Measurements from ENCODE around the gene TOM1. TPM values are rescaled to one million over a fixed set of nuclear protein-coding genes. Genes with fewer than 3 reads are reported as not detected.

Gene TOM1
- total RNA-seq, 1 experiment from 2014 or later, result 19.0 TPM

GRCh38 chr22:35367331-35367886, 67.7 kb downstream of the TOM1 start:
- Histone ChIP-seq H3K4me3 (ENCODE audit: low read length) (no peak overlapping the region), H3K79me2 (ENCODE audit: low read length) (no peaks in the 10 kb centered on the region), H3K4me1 (ENCODE audit: insufficient read depth, low read length) (peaks cover 10% of the 10 kb centered on the region), H3K9ac (ENCODE audit: low read length) (no peak overlapping the region), H3F3A (ENCODE audit: low read length, unreplicated experiment) (no peaks in the 10 kb centered on the region), H3K27ac (ENCODE audit: low read length) (no peak overlapping the region), H2AFZ (ENCODE audit: low read length) (no peak overlapping the region), H3K27me3 (ENCODE audit: low read length) (no peaks in the 10 kb centered on the region), H4K20me1 (ENCODE audit: low read length) (no peaks in the 10 kb centered on the region), H3K4me2 (ENCODE audit: low read length) (no peak overlapping the region), H3K9me3 (ENCODE audit: low read length) (no peaks in the 10 kb centered on the region), H3K36me3 (ENCODE audit: low read depth, low read length) (no peaks in the 10 kb centered on the region), H3K9me2 (replicated peaks; ENCODE audit: low read length) (no peaks in the 10 kb centered on the region)
- TF ChIP-seq EZH2phosphoT487 (IDR thresholded peaks at IDR 0.05; ENCODE audit: borderline replicate concordance, low read length) (no peak), EZH2 (IDR thresholded peaks at IDR 0.05; ENCODE audit: low read length, unreplicated experiment) (no peak), CTCF (conservative IDR thresholded peaks at IDR 0.05; ENCODE audit: low read depth, low read length) (no peak)
- intact Hi-C loops (cut with micrococcal nuclease), result no loop called here
- POLR2A ChIA-PET (ENCODE audit: unreplicated experiment), result no interaction called here
- no peak for ATAC-seq
- DNase-seq, result no peak
- BruUV-seq (replicated peaks), result no TSS peak
- CTCF ChIA-PET, result no interaction called here

GRCh38 chr22:35368386-35368785, 68.7 kb downstream of the TOM1 start:
- DNase-seq (no peak), ATAC-seq (no peak)
- no peaks in the 10 kb centered on the region for H3F3A ChIP-seq (ENCODE audit: low read length, unreplicated experiment)
- no peaks in the 10 kb centered on the region for H3K9me2 ChIP-seq (replicated peaks; ENCODE audit: low read length)
- no peaks in the 10 kb centered on the region for H3K36me3 ChIP-seq (ENCODE audit: low read depth, low read length)
- no peaks in the 10 kb centered on the region for H3K79me2 ChIP-seq (ENCODE audit: low read length)
- H3K27ac ChIP-seq (ENCODE audit: low read length), result no peak overlapping the region
- TF ChIP-seq EZH2phosphoT487 (IDR thresholded peaks at IDR 0.05; ENCODE audit: borderline replicate concordance, low read length) (no peak), CTCF (conservative IDR thresholded peaks at IDR 0.05; ENCODE audit: low read depth, low read length) (no peak), EZH2 (IDR thresholded peaks at IDR 0.05; ENCODE audit: low read length, unreplicated experiment) (no peak)
- H3K4me2 ChIP-seq (ENCODE audit: low read length), result no peak overlapping the region
- BruUV-seq (replicated peaks), result no TSS peak
- H3K9me3 ChIP-seq (ENCODE audit: low read length), result no peaks in the 10 kb centered on the region
- no peak overlapping the region for H3K4me3 ChIP-seq (ENCODE audit: low read length)
- peaks cover 10% of the 10 kb centered on the region for H3K4me1 ChIP-seq (ENCODE audit: insufficient read depth, low read length)
- ChIA-PET POLR2A (ENCODE audit: unreplicated experiment) (no interaction called here), CTCF (interaction anchor here (0.6 kb wide), 1 partner anchor 548 kb away, joined by 3 read pairs; no protein-coding TSS in a partner anchor)
- H4K20me1 ChIP-seq (ENCODE audit: low read length), result no peaks in the 10 kb centered on the region
- no peak overlapping the region for H3K9ac ChIP-seq (ENCODE audit: low read length)
- no peaks in the 10 kb centered on the region for H3K27me3 ChIP-seq (ENCODE audit: low read length)
- H2AFZ ChIP-seq (ENCODE audit: low read length), result no peak overlapping the region
- intact Hi-C loops (cut with micrococcal nuclease), result no loop called here

GRCh38 chr22:35369996-35370395, 70.3 kb downstream of the TOM1 start:
- Histone ChIP-seq H3K79me2 (ENCODE audit: low read length) (no peaks in the 10 kb centered on the region), H3K27ac (ENCODE audit: low read length) (no peak overlapping the region), H3F3A (ENCODE audit: low read length, unreplicated experiment) (no peaks in the 10 kb centered on the region), H3K9ac (ENCODE audit: low read length) (no peak overlapping the region), H3K9me3 (ENCODE audit: low read length) (no peaks in the 10 kb centered on the region), H3K4me2 (ENCODE audit: low read length) (no peak overlapping the region), H3K4me3 (ENCODE audit: low read length) (no peak overlapping the region), H3K4me1 (ENCODE audit: insufficient read depth, low read length) (peaks cover 5% of the 10 kb centered on the region), H3K36me3 (ENCODE audit: low read depth, low read length) (no peaks in the 10 kb centered on the region), H3K27me3 (ENCODE audit: low read length) (no peaks in the 10 kb centered on the region), H3K9me2 (replicated peaks; ENCODE audit: low read length) (no peaks in the 10 kb centered on the region), H4K20me1 (ENCODE audit: low read length) (no peaks in the 10 kb centered on the region), H2AFZ (ENCODE audit: low read length) (no peak overlapping the region)
- ATAC-seq, result no peak
- intact Hi-C loops (cut with micrococcal nuclease), result no loop called here
- no peak for TF ChIP-seq EZH2 (IDR thresholded peaks at IDR 0.05; ENCODE audit: low read length, unreplicated experiment)
- TF ChIP-seq CTCF (conservative IDR thresholded peaks at IDR 0.05; ENCODE audit: low read depth, low read length), result no peak
- no peak for TF ChIP-seq EZH2phosphoT487 (IDR thresholded peaks at IDR 0.05; ENCODE audit: borderline replicate concordance, low read length)
- ChIA-PET POLR2A (ENCODE audit: unreplicated experiment) (no interaction called here), CTCF (no interaction called here)
- BruUV-seq (replicated peaks), result no TSS peak
- no peak for DNase-seq
